GM12878 (cell line): ENCODE measurements around the gene IGFL3.

Experiments
- POLR2AphosphoS2 ChIP-seq: IDR thresholded peaks from 2 replicates; pipeline ENCODE4 v1.6.1; 2011; ENCODE audit warnings: low read depth, mild to moderate bottlenecking, low read length, improper control_type of control experiment, moderate library complexity
- TF ChIP-seq, protein P1 (sequence below): IDR thresholded peaks from 2 replicates; pipeline ENCODE4 v1.6.1; 2011; ENCODE audit warnings: borderline replicate concordance, low read depth, mild to moderate bottlenecking, moderate library complexity, low read length; ENCODE audit not compliant: insufficient read depth, poor library complexity, severe bottlenecking
- TF ChIP-seq, protein P2 (sequence below): IDR thresholded peaks from 2 replicates; pipeline ENCODE4 v1.6.1; 2011; ENCODE audit warnings: low read depth, mild to moderate bottlenecking, low read length, moderate library complexity, borderline replicate concordance; ENCODE audit errors: extremely low read depth
- TF ChIP-seq, protein P3 (sequence below): IDR thresholded peaks from 2 replicates; pipeline ENCODE4 v1.6.1; 2011; ENCODE audit warnings: mild to moderate bottlenecking, low read depth, low read length, moderate library complexity; ENCODE audit not compliant: insufficient replicate concordance

DNA sequence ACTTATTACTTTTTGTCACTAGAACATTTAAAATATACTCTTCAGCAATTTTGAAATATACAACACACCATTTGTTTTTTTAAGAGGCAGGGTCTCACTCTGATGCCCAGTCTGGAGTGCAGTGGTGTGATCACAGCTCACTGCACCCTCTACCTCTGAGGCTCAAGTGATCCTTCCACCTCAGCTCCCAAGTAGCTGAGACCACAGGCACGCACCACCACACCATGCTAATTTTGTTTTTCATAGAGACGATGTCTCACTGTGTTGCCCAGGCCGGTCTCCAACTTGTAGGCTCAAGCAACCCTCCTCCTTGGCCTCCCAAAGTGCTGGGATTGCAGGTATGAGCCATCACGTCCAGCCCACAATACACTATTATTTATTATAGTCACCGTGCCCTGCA is 26.1 kb upstream of the IGFL3 start:
- no peak for TF ChIP-seq POLR2AphosphoS2
- TF ChIP-seq, protein P1, sequence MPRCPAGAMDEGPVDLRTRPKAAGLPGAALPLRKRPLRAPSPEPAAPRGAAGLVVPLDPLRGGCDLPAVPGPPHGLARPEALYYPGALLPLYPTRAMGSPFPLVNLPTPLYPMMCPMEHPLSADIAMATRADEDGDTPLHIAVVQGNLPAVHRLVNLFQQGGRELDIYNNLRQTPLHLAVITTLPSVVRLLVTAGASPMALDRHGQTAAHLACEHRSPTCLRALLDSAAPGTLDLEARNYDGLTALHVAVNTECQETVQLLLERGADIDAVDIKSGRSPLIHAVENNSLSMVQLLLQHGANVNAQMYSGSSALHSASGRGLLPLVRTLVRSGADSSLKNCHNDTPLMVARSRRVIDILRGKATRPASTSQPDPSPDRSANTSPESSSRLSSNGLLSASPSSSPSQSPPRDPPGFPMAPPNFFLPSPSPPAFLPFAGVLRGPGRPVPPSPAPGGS = no peak
- TF ChIP-seq, protein P2, sequence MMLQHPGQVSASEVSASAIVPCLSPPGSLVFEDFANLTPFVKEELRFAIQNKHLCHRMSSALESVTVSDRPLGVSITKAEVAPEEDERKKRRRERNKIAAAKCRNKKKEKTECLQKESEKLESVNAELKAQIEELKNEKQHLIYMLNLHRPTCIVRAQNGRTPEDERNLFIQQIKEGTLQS = no peak
- TF ChIP-seq, protein P3, sequence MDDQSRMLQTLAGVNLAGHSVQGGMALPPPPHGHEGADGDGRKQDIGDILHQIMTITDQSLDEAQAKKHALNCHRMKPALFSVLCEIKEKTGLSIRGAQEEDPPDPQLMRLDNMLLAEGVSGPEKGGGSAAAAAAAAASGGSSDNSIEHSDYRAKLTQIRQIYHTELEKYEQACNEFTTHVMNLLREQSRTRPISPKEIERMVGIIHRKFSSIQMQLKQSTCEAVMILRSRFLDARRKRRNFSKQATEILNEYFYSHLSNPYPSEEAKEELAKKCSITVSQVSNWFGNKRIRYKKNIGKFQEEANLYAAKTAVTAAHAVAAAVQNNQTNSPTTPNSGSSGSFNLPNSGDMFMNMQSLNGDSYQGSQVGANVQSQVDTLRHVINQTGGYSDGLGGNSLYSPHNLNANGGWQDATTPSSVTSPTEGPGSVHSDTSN = no peak
